Heart left ventricle (tissue), 13 donors: ENCODE measurements around the gene SMARCA2.

Source experiments
- POLR2A ChIP-seq, 2 donors: fragments of 450-650 bp; IDR thresholded peaks; one replicate each; pipeline ENCODE4 v1.6.1; 2017; ENCODE audit warnings: antibody characterized with exemption in 2 of 2, mild to moderate bottlenecking in 2 of 2, moderate library complexity in 2 of 2
- TF ChIP-seq, protein P1 (sequence below), 12 donors: fragments of 200-600 bp; sonication (generic) in 4 of 12; IDR thresholded peaks; one replicate each; pipeline versions ENCODE4 v1.5.0 to v1.8.0; 2018 to 2022; ENCODE audit warnings: antibody characterized with exemption in 12 of 12, mild to moderate bottlenecking in 5 of 12
- donor health status: ischemic (EF 13 %, LVEDD 7.1; RV severe dilation, severe dysfunction).
- donor health status: DM: no; HTN: yes; CAD: no.
- donor health status: DM: no; HTN: no; CAD: no.
- donor health status: ischemic (EF 25% LVEDD 6.9; RV normal size, moderate dysfunction).
- donor health status: ischemic (EF 25% LVEDD 5.7; RV mildly dilated, moderate dysfunction).
- donor health status: ischemic (EF 35%, LVEDD 5.7; RV mildly dilated, moderate dysfunction).
- donor health status: nonischemic (EF 11% LVEDD 7.7; RV severe dilation, severe dysfunction).
- donor health status: DM: yes; HTN: yes; CAD: no.
- donor health status: PGD.
- donor health status: ischemic (EF 29% LVEDD 5.4; RV normal size, mild dysfunction).
- donor health status: nonischemic (EF 23%, LVEDD 6.1; RV moderate dilation, normal function).

DNA sequence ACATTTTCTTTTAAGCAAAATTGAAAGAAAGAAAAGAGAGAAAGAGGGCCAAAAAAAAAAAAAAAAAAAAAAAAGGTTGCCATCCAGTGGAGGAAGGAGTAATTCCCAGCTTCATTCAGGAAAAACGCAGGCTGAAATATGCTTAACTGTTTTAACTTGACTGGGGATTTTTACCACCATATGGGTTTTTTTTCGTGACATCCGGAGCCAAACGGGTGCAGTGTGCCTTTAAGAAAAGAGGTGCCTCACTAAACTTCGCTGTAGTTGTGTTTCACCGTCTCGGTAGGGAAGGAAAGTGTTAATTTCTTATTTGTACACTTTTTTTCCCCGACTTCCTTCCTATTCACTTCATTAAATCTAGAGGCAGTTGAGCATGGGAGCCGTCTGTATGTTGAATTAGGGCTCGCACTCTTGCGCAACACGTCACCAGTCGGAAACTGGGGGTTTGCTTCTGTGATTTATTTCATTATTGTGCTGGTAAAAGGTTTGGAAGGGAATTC is 143.0 kb downstream of the SMARCA2 start:
- TF ChIP-seq, protein P1, sequence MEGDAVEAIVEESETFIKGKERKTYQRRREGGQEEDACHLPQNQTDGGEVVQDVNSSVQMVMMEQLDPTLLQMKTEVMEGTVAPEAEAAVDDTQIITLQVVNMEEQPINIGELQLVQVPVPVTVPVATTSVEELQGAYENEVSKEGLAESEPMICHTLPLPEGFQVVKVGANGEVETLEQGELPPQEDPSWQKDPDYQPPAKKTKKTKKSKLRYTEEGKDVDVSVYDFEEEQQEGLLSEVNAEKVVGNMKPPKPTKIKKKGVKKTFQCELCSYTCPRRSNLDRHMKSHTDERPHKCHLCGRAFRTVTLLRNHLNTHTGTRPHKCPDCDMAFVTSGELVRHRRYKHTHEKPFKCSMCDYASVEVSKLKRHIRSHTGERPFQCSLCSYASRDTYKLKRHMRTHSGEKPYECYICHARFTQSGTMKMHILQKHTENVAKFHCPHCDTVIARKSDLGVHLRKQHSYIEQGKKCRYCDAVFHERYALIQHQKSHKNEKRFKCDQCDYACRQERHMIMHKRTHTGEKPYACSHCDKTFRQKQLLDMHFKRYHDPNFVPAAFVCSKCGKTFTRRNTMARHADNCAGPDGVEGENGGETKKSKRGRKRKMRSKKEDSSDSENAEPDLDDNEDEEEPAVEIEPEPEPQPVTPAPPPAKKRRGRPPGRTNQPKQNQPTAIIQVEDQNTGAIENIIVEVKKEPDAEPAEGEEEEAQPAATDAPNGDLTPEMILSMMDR (IDR thresholded peaks at IDR 0.05), result peak in 3 of 12 donors; percentile 8 to 22 (median 14)
- TF ChIP-seq POLR2A (IDR thresholded peaks at IDR 0.05), result no peak
